Ascending aorta (tissue), 2 donors: Measurements from ENCODE around the gene P2RY6. TPM values are rescaled to one million over a fixed set of nuclear protein-coding genes. Genes with fewer than 3 reads are reported as not detected.

Experiments
- DNase-seq, 2 donors: peaks; one replicate each; pipeline ENCODE4 v3.0.0-alpha.2; 2019; ENCODE audit warnings: low spot score in 2 of 2
- H3K27ac ChIP-seq, 2 donors: fragments of 200-600 bp; sonication (generic); one replicate each; pipeline ENCODE4 v1.5.1; 2016 to 2017; ENCODE audit warnings: mild to moderate bottlenecking in 1 of 2
- H3K27me3 ChIP-seq: fragments of 200-600 bp; sonication (generic); one replicate; pipeline ENCODE4 v1.5.1; 2017
- H3K36me3 ChIP-seq, 2 donors: fragments of 200-600 bp; sonication (generic); one replicate each; pipeline ENCODE4 v1.5.1; 2016
- H3K4me1 ChIP-seq, 2 donors: fragments of 200-600 bp; sonication (generic); one replicate each; pipeline ENCODE4 v1.5.1; 2016 to 2017; ENCODE audit warnings: mild to moderate bottlenecking in 1 of 2
- H3K4me3 ChIP-seq, 2 donors: fragments of 200-600 bp; sonication (generic); one replicate each; pipeline ENCODE4 v1.5.1; 2016 to 2017; ENCODE audit warnings: mild to moderate bottlenecking in 1 of 2
- H3K9me3 ChIP-seq, 2 donors: fragments of 200-600 bp; sonication (generic); one replicate each; pipeline ENCODE4 v1.5.1; 2016
- intact Hi-C: fragments of 100-400 bp; cut with DNase I; formaldehyde crosslinking; loops from one replicate; pipeline ENCODE4 v1.15.1; 2023
- total RNA-seq: library from RNA; depleted of rRNA; stranded (reverse); fragments of >200 nt; gene quantifications from one replicate; pipeline ENCODE4 v1.1.0, GENCODE V29; 2016
- TF ChIP-seq, protein P1 (sequence below), 3 experiments: fragments of 200-600 bp in 2 of 3; fragments of 450-650 bp in 1 of 3; sonication (generic) in 2 of 3; IDR thresholded peaks; one replicate each; pipeline ENCODE4 v1.5.1; 2016 to 2019; ENCODE audit warnings: antibody characterized with exemption in 3 of 3, mild to moderate bottlenecking in 1 of 3, moderate library complexity in 1 of 3

P2RY6 gene
- total RNA-seq, 1 donor from 2014 or later, result 8.8 TPM

- TF ChIP-seq, protein P1, sequence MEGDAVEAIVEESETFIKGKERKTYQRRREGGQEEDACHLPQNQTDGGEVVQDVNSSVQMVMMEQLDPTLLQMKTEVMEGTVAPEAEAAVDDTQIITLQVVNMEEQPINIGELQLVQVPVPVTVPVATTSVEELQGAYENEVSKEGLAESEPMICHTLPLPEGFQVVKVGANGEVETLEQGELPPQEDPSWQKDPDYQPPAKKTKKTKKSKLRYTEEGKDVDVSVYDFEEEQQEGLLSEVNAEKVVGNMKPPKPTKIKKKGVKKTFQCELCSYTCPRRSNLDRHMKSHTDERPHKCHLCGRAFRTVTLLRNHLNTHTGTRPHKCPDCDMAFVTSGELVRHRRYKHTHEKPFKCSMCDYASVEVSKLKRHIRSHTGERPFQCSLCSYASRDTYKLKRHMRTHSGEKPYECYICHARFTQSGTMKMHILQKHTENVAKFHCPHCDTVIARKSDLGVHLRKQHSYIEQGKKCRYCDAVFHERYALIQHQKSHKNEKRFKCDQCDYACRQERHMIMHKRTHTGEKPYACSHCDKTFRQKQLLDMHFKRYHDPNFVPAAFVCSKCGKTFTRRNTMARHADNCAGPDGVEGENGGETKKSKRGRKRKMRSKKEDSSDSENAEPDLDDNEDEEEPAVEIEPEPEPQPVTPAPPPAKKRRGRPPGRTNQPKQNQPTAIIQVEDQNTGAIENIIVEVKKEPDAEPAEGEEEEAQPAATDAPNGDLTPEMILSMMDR (IDR thresholded peaks at IDR 0.05), result no peak
- no peaks in the 10 kb centered on the region for H3K27me3 ChIP-seq
- intact Hi-C loops, result no loop called here
- DNase-seq, result no peak
- H3K4me1 ChIP-seq, result peaks cover 0 to 5% of the 10 kb centered on the region in 2 donors
- H3K36me3 ChIP-seq, result no peaks in the 10 kb centered on the region
- H3K27ac ChIP-seq, result no peak overlapping the region
- no peaks in the 10 kb centered on the region for H3K9me3 ChIP-seq
- no peak overlapping the region for H3K4me3 ChIP-seq
Measured at GRCh38 chr11:73297702-73298101, 25.6 kb downstream of the P2RY6 start.

DNA sequence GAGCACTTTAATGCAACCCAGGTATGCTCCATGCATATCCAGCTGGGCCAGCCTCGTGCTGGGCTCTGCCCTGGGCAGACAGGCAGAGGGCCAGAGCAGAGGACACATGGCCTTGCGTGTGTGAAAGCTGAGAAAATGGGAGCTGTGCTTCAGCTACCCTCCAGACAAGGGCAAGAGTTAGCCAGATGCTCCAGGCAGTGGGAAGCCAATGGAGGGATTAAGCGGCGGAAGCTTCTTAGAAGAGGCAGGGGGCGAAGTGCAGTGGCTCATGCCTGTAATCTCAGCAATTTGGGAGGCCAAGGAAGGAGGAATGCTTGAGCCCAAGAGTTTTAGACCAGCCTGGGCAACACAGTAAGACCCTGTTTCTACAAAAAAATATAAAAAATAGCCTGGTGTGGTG lies 26.1 kb downstream of the P2RY6 start:
- intact Hi-C loops, result no loop called here
- no peak overlapping the region for H3K27ac ChIP-seq
- H3K4me3 ChIP-seq, result no peak overlapping the region
- H3K27me3 ChIP-seq, result no peaks in the 10 kb centered on the region
- no peaks in the 10 kb centered on the region for H3K36me3 ChIP-seq
- peaks cover 0 to 5% of the 10 kb centered on the region in 2 donors for H3K4me1 ChIP-seq
- DNase-seq, result no peak
- TF ChIP-seq, protein P1 (IDR thresholded peaks at IDR 0.05), result no peak
- H3K9me3 ChIP-seq, result no peaks in the 10 kb centered on the region

DNA sequence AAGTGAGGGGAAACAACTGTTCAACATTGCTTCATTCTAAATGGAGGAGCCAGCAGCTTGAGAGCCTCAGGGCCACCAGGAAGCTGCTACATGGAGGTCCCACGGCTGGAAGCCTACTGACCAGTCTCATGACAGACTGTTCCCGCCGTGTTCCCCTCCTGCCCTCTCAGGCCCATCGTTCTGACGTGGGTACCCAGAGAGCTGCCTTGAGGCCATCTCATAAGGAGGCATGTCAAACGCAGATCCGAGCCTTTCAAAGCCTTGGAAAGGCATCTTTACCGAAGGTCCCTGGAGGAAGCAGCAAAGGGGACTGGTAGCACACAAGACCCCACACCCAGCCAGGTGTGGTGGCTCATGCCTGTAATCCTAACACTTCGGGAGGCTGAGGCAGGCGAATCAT lies 27.6 kb downstream of the P2RY6 start:
- H3K9me3 ChIP-seq, result no peaks in the 10 kb centered on the region
- H3K4me3 ChIP-seq, result no peak overlapping the region
- TF ChIP-seq, protein P1 (IDR thresholded peaks at IDR 0.05), result no peak
- DNase-seq, result no peak
- intact Hi-C loops, result no loop called here
- peaks cover 0 to 5% of the 10 kb centered on the region in 2 donors for H3K4me1 ChIP-seq
- H3K27me3 ChIP-seq, result no peaks in the 10 kb centered on the region
- H3K27ac ChIP-seq, result no peak overlapping the region
- no peaks in the 10 kb centered on the region for H3K36me3 ChIP-seq

- peaks cover 0 to 2% of the 10 kb centered on the region in 2 donors for H3K36me3 ChIP-seq
- DNase-seq, result no peak
- H3K9me3 ChIP-seq, result no peaks in the 10 kb centered on the region
- intact Hi-C loops, result no loop called here
- no peaks in the 10 kb centered on the region for H3K27me3 ChIP-seq
- TF ChIP-seq, protein P1 (IDR thresholded peaks at IDR 0.05), result no peak
- peaks cover 0 to 2% of the 10 kb centered on the region in 2 donors for H3K4me1 ChIP-seq
- H3K4me3 ChIP-seq, result no peak overlapping the region
- peak overlapping the region; percentile 85 to 94 for H3K27ac ChIP-seq
Measured at GRCh38 chr11:73306069-73306841, 34.1 kb downstream of the P2RY6 start.

- DNase-seq, result no peak
- intact Hi-C loops, result loop anchor here (1.0 kb wide), 2 partner anchors 28 to 69 kb away; partner anchors contain the start of gene RELT
- no peaks in the 10 kb centered on the region for H3K9me3 ChIP-seq
- TF ChIP-seq, protein P1 (IDR thresholded peaks at IDR 0.05), result no peak
- H3K36me3 ChIP-seq, result peaks cover 0 to 7% of the 10 kb centered on the region in 2 donors
- peak overlapping the region; percentile 71 to 75 for H3K4me3 ChIP-seq
- no peaks in the 10 kb centered on the region for H3K27me3 ChIP-seq
- peak overlapping the region; percentile 85 to 94 for H3K27ac ChIP-seq
- H3K4me1 ChIP-seq, result peaks cover 0 to 2% of the 10 kb centered on the region in 2 donors
Measured at GRCh38 chr11:73306977-73307322, 34.8 kb downstream of the P2RY6 start.
